ENCODE results near the gene RBMS3. TPM values are rescaled to one million over a fixed set of nuclear protein-coding genes. Genes with fewer than 3 reads are reported as not detected.
"Not testable (repeated sequence)": the region's sequence is repeated elsewhere in the genome, so short reads cannot be mapped to it uniquely, and the experiment has no call there.

RBMS3 gene
- total RNA-seq, 2 experiments from 2014 or later = 0.15 to 3.0 TPM

DNA sequence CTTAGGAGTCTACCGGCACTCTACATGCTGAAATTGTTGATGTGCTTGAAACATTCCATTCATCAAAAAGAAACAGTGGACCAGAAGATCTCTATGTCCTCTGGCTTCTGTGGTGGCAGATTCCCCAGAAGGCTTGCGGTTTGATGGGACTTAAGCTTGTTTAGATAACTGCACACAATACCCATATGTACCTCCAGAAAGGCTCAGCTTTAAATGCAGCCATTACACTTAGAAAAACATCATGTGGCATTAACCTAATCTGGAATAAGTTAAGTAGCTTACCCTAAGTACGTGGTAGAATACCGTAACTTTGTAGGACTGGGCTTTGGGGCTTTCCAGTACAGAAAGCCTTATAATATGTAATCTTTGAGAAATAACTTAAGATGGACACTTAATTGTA lies 187.3 kb downstream of the RBMS3 start:
- Mint-ChIP-seq H3K27ac (no peak overlapping the region), H3K36me3 (no peaks in the 10 kb centered on the region)
- CTCF ChIA-PET = no interaction called here

DNA sequence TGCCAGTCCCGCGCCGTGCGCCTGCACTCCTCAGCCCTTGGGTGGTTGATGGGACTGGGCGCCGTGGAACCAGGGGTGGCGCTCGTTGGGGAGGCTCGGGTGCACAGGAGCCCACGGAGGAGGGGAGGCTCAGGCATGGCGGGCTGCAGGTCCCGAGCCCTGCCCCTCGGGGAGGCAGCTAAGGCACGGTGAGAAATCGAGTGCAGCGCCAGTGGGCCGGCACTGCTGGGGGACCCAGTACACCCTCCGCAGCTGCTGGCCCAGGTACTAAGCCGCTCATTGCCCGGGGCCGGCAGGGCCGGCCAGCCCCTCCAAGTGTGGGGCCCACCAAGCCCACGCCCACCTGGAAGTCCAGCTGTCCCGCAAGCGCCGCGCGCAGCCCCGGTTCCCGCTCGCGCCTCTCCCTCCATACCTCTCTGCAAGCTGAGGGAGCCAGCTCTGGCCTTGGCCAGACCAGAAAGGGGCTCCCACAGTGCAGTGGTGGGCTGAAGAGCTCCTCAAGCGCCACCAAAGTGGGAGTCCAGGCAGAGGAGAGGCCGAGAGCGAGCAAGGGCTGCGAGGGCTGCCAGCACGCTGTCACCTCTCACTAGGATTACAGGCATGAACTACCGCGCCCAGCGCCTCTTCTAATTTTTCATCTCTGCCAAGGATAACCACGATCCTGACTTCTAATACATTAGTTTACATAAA lies 192.8 kb downstream of the RBMS3 start:
- H3K4me1 Mint-ChIP-seq; H3K27ac Mint-ChIP-seq; DNase-seq; H3K9me3 Mint-ChIP-seq (ENCODE audit: low read depth); CTCF ChIA-PET; H3K27me3 Mint-ChIP-seq; H3K36me3 Mint-ChIP-seq; ATAC-seq; H3K4me3 Mint-ChIP-seq: not testable (repeated sequence)

More for the DNA sequence above, 187.3 kb downstream of the RBMS3 start:
- H3K4me1 Mint-ChIP-seq = no peaks in the 10 kb centered on the region
- no peak for DNase-seq
- no peaks in the 10 kb centered on the region for H3K9me3 Mint-ChIP-seq (ENCODE audit: low read depth)
- no peaks in the 10 kb centered on the region for H3K27me3 Mint-ChIP-seq
- no peak overlapping the region for H3K4me3 Mint-ChIP-seq
- ATAC-seq = no peak

- H3K27ac Mint-ChIP-seq = no peak overlapping the region
- no peaks in the 10 kb centered on the region for H3K36me3 Mint-ChIP-seq
- ATAC-seq (no peak), DNase-seq (no peak)
- H3K4me1 Mint-ChIP-seq = no peaks in the 10 kb centered on the region
- no peaks in the 10 kb centered on the region for H3K9me3 Mint-ChIP-seq (ENCODE audit: low read depth)
- H3K27me3 Mint-ChIP-seq = no peaks in the 10 kb centered on the region
- CTCF ChIA-PET = no interaction called here
- H3K4me3 Mint-ChIP-seq = no peak overlapping the region
Measured at GRCh38 chr3:29475305-29475840, 194.5 kb downstream of the RBMS3 start.

- Mint-ChIP-seq H3K4me3 (no peak overlapping the region), H3K36me3 (no peaks in the 10 kb centered on the region), H3K9me3 (ENCODE audit: low read depth) (no peaks in the 10 kb centered on the region), H3K4me1 (no peaks in the 10 kb centered on the region), H3K27me3 (no peaks in the 10 kb centered on the region), H3K27ac (no peak overlapping the region)
- ATAC-seq (no peak), DNase-seq (no peak)
- CTCF ChIA-PET = no interaction called here
Measured at GRCh38 chr3:29475854-29476253, 195.0 kb downstream of the RBMS3 start.

DNA sequence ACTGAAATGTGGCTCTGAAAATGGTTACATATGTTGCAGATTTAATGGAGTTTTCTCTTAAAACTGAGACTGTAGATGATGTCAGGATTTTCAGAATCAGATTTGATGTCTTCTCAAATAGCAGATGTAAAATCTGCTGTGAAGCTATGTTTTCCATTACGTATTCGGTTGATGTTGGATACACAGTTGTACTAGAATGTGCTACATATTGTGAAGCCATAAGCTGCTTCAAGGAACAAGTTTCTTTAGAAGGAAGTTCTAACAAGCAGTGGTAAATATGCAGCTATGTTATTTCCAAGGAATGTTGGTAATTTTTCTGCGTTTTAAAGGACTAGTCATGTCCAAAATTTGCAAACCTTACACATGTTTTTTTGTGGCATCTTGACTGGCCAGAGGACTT lies 197.7 kb downstream of the RBMS3 start:
- Mint-ChIP-seq H3K27ac (no peak overlapping the region), H3K4me1 (no peaks in the 10 kb centered on the region), H3K4me3 (no peak overlapping the region), H3K9me3 (ENCODE audit: low read depth) (peaks cover 3% of the 10 kb centered on the region), H3K36me3 (no peaks in the 10 kb centered on the region), H3K27me3 (no peaks in the 10 kb centered on the region)
- ATAC-seq (no peak), DNase-seq (no peak)
- CTCF ChIA-PET = no interaction called here

GRCh38 chr3:29481249-29481648 lies 200.4 kb downstream of the RBMS3 start:
- no peak for DNase-seq
- Mint-ChIP-seq H3K27me3 (no peaks in the 10 kb centered on the region), H3K4me3 (no peak overlapping the region), H3K4me1 (no peaks in the 10 kb centered on the region), H3K27ac (no peak overlapping the region), H3K9me3 (ENCODE audit: low read depth) (peaks cover 3% of the 10 kb centered on the region), H3K36me3 (no peaks in the 10 kb centered on the region)
- no peak for ATAC-seq
- CTCF ChIA-PET = no interaction called here

- CTCF ChIA-PET = no interaction called here
Measured at GRCh38 chr3:29481969-29482767, 201.3 kb downstream of the RBMS3 start.

DNA sequence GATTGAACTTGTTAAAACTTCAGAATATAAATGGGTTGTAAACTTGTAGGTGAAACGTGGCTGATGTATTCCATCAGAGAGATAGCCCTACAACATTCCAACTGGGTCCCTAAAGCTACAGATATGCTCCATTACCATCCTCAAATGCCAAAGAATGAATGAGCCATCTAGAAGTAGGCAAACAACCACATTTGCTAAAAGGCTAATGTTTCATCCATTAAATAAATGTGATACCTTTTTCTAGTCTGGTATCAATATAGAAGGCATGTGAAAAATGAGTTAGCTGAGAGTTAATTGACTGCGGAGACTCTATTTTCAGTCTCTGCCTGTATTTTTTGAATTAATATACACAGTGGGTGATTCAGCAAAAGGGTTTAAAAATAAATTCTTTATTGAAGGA lies 203.8 kb downstream of the RBMS3 start:
- no peak for ATAC-seq
- no peak for DNase-seq
- no peaks in the 10 kb centered on the region for H3K4me1 Mint-ChIP-seq
- no peak overlapping the region for H3K27ac Mint-ChIP-seq
- H3K4me3 Mint-ChIP-seq = no peak overlapping the region
- no peaks in the 10 kb centered on the region for H3K36me3 Mint-ChIP-seq
- H3K27me3 Mint-ChIP-seq = no peaks in the 10 kb centered on the region
- CTCF ChIA-PET = no interaction called here
- peaks cover 5% of the 10 kb centered on the region for H3K9me3 Mint-ChIP-seq (ENCODE audit: low read depth)

More at GRCh38 chr3:29481969-29482767, 201.3 kb downstream of the RBMS3 start:
- no peak for DNase-seq
- no peaks in the 10 kb centered on the region for H3K4me1 Mint-ChIP-seq
- no peak for ATAC-seq
- no peaks in the 10 kb centered on the region for H3K27me3 Mint-ChIP-seq
- peaks cover 3% of the 10 kb centered on the region for H3K9me3 Mint-ChIP-seq (ENCODE audit: low read depth)
- H3K27ac Mint-ChIP-seq = no peak overlapping the region
- no peaks in the 10 kb centered on the region for H3K36me3 Mint-ChIP-seq
- H3K4me3 Mint-ChIP-seq = no peak overlapping the region

GRCh38 chr3:29486096-29486495 lies 205.2 kb downstream of the RBMS3 start:
- Mint-ChIP-seq H3K36me3 (no peaks in the 10 kb centered on the region), H3K27me3 (no peaks in the 10 kb centered on the region), H3K4me3 (no peak overlapping the region), H3K4me1 (no peaks in the 10 kb centered on the region), H3K9me3 (ENCODE audit: low read depth) (peaks cover 5% of the 10 kb centered on the region), H3K27ac (no peak overlapping the region)
- DNase-seq (no peak), ATAC-seq (no peak)
- CTCF ChIA-PET = no interaction called here

DNA sequence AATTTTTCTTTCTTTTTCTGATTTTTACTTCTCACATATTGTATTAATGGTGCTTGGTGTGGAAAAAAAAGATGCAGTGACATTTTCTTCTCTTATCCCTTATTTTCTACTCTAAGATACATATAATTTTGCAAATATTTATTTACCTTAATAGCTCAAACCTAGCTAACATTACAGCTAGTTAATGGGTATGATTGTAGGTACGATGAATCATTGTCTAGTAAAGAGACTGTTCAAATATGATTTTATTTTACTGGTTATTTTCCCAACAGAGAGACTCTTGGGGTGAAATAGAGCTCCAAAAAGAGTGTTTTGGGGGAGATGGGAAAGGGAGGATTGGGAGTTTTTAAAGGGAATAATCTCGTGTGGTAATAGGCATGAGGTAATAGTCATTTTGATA lies 206.0 kb downstream of the RBMS3 start:
- Mint-ChIP-seq H3K27me3 (no peaks in the 10 kb centered on the region), H3K4me1 (no peaks in the 10 kb centered on the region), H3K36me3 (no peaks in the 10 kb centered on the region), H3K9me3 (ENCODE audit: low read depth) (peaks cover 2% of the 10 kb centered on the region), H3K4me3 (no peak overlapping the region), H3K27ac (no peak overlapping the region)
- CTCF ChIA-PET = no interaction called here
- no peak for ATAC-seq
- DNase-seq = no peak

DNA sequence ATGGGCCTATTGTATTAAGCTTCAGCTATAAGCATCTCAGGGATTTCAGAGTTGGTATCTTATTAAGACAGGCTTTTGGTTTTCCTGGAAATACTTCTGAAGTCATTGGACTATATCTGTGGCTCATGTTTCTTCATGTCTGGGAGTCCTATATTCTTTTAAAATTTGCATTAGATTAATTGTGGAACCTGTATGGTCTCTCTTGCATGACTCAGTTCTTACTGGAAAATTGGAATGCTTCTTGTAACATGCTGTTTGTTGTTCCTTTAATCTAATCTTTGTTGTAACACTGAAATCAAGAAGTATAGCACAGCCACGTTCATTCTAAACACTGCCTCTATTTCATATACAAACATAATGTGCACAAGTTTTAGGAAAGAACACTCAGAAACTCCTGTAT lies 208.1 kb downstream of the RBMS3 start:
- no peak for ATAC-seq
- Mint-ChIP-seq H3K27me3 (no peaks in the 10 kb centered on the region), H3K4me1 (no peaks in the 10 kb centered on the region), H3K4me3 (no peak overlapping the region), H3K9me3 (ENCODE audit: low read depth) (peaks cover 2% of the 10 kb centered on the region), H3K36me3 (no peaks in the 10 kb centered on the region), H3K27ac (no peak overlapping the region)
- CTCF ChIA-PET = no interaction called here
- no peak for DNase-seq

- Mint-ChIP-seq H3K36me3 (no peaks in the 10 kb centered on the region), H3K9me3 (ENCODE audit: low read depth) (peaks cover 7% of the 10 kb centered on the region), H3K27me3 (no peaks in the 10 kb centered on the region), H3K27ac (no peak overlapping the region), H3K4me3 (no peak overlapping the region), H3K4me1 (no peaks in the 10 kb centered on the region)
- CTCF ChIA-PET = no interaction called here
- no peak for DNase-seq
- no peak for ATAC-seq
Measured at GRCh38 chr3:29493109-29493508, 212.2 kb downstream of the RBMS3 start.

DNA sequence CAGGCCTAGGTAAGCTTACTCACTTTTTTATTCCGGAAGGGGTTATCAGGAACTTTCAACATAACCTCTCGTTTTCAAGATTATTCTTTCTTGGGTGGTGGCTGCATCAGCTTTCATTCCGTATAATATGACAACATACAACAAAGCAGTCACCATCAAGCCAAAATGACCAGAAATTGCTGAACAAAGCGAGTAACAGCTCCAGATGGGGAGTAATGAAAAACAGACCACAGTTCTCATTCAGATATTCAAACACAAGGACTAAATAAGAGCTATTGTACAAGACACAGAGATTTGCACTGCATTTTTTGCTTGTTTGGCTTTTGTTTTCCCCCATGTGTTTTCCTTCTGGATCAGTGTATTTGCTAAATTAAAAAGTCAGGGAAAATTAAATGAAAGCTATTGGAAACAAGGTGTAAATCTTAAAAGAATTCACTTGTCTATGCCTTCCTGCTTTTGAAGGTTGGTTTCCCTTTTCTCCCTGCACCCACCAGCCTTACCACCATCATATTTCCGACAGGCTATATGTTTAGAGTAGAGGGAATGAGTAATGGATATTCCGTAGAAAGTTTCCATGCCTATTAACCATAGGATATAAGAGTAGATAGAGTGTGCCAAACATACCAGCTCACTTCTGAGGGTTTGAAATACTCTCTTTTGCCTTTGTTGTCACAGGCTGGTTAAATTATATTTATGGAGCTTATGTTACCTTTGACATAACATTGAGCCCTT lies 213.6 kb downstream of the RBMS3 start:
- CTCF ChIA-PET = no interaction called here
- peaks cover 5% of the 10 kb centered on the region for H3K9me3 Mint-ChIP-seq (ENCODE audit: low read depth)
- no peak overlapping the region for H3K4me3 Mint-ChIP-seq
- no peak for ATAC-seq
- no peak overlapping the region for H3K27ac Mint-ChIP-seq
- H3K36me3 Mint-ChIP-seq = no peaks in the 10 kb centered on the region
- DNase-seq = no peak
- no peaks in the 10 kb centered on the region for H3K4me1 Mint-ChIP-seq
- no peaks in the 10 kb centered on the region for H3K27me3 Mint-ChIP-seq

- CTCF ChIA-PET = no interaction called here
- Mint-ChIP-seq H3K36me3 (no peaks in the 10 kb centered on the region), H3K27me3 (no peaks in the 10 kb centered on the region)
Measured at GRCh38 chr3:29497282-29497681, 216.4 kb downstream of the RBMS3 start.

More at GRCh38 chr3:29497282-29497681, 216.4 kb downstream of the RBMS3 start:
- H3K9me3 Mint-ChIP-seq (ENCODE audit: low read depth) = peaks cover 7% of the 10 kb centered on the region
- no peak overlapping the region for H3K27ac Mint-ChIP-seq
- H3K4me3 Mint-ChIP-seq = no peak overlapping the region
- ATAC-seq = no peak
- DNase-seq = no peak
- H3K4me1 Mint-ChIP-seq = no peaks in the 10 kb centered on the region

All from activated CD8-positive, alpha-beta memory T cell treated with anti-CD3 and anti-CD28 coated beads, Interleukin-2, amount 10 ng/mL, durations not matched to agents 7 days and 5 days (primary cell).